Astrocyte of the cerebellum (primary cell): Measurements from ENCODE around the gene SLC47A2.

Experiments
- DNase-seq: peaks from one replicate; pipeline ENCODE4 v3.0.0-alpha.2; 2011; ENCODE audit warnings: low read depth
- H3K4me3 ChIP-seq: 2 replicates; pipeline ENCODE4 v1.5.1; 2011; ENCODE audit warnings: mild to moderate bottlenecking, low read depth, low read length, moderate library complexity
- CTCF ChIP-seq: IDR thresholded peaks from 2 replicates; pipeline ENCODE4 v1.5.1; 2012; ENCODE audit warnings: low read length, low read depth, moderate library complexity, mild to moderate bottlenecking; ENCODE audit errors: missing control alignments
- in situ Hi-C: cut with HindIII; loops from 2 replicates; pipeline ENCODE4 v1.10.0; 2017; ENCODE audit warnings: low sequenced_read_pairs

Gene SLC47A2

DNA sequence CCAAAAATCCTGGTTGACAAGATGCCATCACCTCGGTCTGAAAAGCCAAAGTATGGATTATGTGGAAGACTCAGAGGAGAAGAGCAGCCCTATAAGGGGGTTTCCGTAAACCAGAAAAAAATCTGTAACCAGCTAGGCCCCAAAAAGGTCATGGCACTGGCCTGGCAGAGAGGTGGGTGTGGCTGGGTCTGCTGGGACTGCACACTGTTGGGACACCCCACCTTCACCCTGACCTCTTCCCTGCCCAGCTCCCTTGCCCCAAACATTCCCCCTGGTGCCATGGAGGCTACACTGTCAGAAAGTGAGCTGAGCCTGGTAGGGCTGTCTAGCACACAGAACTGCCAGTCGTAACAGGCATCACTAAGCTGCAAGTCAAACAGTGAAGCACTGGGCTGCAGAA, 6.5 kb downstream of the SLC47A2 start:
- no peak overlapping the region for H3K4me3 ChIP-seq
- in situ Hi-C loops, result no loop called here
- no peak for DNase-seq
- no peak for TF ChIP-seq CTCF

- H3K4me3 ChIP-seq, result no peak overlapping the region
- no peak for DNase-seq
- in situ Hi-C loops, result no loop called here
- no peak for TF ChIP-seq CTCF
Observed at GRCh38 chr17:19708431-19709175, 7.8 kb downstream of the SLC47A2 start.

DNA sequence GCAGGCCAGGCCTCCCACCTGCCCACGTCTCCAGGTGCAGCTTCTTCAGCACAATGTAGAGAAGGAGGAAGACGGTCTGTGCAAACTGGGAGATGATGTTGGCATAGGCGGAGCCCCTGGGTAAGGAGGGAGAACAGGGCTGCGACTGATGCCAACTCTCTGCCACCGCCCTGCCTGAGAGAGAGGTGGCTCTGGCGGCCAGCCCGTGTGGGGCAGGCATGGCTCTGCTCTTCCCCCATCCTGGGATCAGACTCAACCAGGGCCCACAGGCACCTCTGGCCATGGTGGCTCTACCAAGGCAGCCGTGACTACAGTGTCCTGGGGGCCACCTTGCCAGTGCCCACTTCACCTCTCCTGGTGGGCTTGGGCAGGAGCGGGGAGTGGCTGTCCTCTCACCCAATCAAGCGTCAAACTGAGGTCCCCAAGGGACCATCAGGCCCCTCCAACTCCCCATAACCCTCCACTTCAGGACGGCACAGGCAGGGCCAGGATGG, 8.6 kb downstream of the SLC47A2 start:
- no peak for DNase-seq
- no peak overlapping the region for H3K4me3 ChIP-seq
- no peak for TF ChIP-seq CTCF
- in situ Hi-C loops, result no loop called here

- no peak overlapping the region for H3K4me3 ChIP-seq
Observed at GRCh38 chr17:19706791-19707727, 9.3 kb downstream of the SLC47A2 start.

DNA sequence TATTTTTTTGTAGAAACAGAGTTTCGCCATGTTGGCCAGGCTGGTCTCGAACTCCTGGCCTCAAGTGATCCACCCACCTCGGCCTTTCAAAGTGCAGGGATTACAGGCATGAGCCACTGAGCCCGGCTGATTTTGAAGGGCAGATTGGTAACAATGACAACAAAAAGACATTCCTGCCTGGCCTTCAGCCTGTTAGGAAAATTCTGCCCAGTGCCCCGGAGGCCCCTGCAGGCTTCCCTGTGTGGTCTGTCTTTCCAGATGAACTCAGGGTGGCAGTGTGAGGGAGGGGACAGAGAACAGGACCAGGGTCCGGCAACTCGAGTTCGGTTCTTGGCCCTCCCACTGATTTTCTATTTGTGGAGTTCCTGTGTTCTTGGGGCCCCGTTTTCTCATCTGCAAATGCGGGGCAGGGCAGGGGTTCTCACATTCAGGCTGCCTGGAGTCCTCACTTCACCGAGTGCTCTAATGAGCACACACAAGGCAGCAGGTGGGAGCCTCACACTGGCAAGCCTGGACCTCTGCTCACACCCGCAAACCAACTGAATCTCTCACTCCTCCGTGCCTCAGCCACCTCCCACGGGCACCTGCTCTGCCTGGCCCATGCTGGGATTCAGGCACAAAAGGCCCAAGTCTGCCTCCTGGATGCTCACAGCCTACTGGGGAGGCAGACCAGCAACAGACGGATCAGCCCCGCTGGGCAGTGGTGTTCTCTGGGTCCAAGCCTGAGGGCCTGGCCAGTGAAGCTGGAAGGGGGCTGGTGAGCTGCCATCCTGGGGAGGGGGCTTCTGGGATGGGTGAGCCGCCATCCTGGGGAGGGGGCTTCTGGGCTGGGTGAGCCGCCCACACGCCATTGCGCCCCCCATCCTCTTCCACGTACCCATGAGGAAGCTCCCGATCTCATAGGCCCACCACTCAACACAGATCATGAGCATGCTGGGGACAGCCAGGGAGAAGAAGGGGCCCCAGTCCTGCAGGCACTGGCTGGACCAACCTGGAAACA, 10.3 kb downstream of the SLC47A2 start:
- no peak for TF ChIP-seq CTCF
- DNase-seq, result no peak
- H3K4me3 ChIP-seq, result no peak overlapping the region
- in situ Hi-C loops, result no loop called here

More at GRCh38 chr17:19706791-19707727, 9.3 kb downstream of the SLC47A2 start:
- no peak for TF ChIP-seq CTCF
- DNase-seq, result no peak
- in situ Hi-C loops, result no loop called here
